NCI-H69 (cell line): ENCODE measurements around the gene SYT3.
"Not testable (repeated sequence)": the region's sequence is repeated elsewhere in the genome, so short reads cannot be mapped to it uniquely, and the experiment has no call there.

ENCODE experiments used
- DNase-seq: peaks from one replicate; lab custom pipeline; 2025; lab: John Stamatoyannopoulos, UW

SYT3 gene

GRCh38 chr19:50602935-50603334 lies 36.7 kb downstream of the SYT3 start:
- DNase-seq, result no peak

GRCh38 chr19:50602496-50602895 lies 37.2 kb downstream of the SYT3 start:
- no peak for DNase-seq

- DNase-seq, result no peak
Observed at GRCh38 chr19:50602089-50602422, 37.6 kb downstream of the SYT3 start.

- DNase-seq, result no peak
Observed at GRCh38 chr19:50601407-50602088, 38.1 kb downstream of the SYT3 start.

DNA sequence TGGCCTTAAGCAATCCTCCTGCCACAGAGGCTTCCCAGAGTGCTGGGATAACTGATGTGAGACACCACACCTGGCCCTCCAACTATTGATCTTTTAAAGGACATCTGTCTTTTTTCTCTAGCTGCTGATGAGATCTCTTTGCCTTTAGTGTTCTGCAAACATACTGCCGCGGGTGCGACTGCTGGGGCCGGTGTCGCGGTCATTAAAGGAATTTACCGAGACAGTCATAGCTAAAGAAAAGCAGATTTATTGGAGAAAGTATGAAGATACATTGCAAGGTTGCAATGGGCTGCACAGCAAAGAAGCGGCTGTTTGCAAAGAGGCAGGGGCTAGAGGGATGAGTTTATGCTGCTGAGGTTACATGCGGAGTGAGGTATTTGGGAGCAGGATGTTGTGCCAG lies 40.3 kb downstream of the SYT3 start:
- no peak for DNase-seq

- DNase-seq, result no peak
Observed at GRCh38 chr19:50590191-50590590, 49.5 kb downstream of the SYT3 start.

DNA sequence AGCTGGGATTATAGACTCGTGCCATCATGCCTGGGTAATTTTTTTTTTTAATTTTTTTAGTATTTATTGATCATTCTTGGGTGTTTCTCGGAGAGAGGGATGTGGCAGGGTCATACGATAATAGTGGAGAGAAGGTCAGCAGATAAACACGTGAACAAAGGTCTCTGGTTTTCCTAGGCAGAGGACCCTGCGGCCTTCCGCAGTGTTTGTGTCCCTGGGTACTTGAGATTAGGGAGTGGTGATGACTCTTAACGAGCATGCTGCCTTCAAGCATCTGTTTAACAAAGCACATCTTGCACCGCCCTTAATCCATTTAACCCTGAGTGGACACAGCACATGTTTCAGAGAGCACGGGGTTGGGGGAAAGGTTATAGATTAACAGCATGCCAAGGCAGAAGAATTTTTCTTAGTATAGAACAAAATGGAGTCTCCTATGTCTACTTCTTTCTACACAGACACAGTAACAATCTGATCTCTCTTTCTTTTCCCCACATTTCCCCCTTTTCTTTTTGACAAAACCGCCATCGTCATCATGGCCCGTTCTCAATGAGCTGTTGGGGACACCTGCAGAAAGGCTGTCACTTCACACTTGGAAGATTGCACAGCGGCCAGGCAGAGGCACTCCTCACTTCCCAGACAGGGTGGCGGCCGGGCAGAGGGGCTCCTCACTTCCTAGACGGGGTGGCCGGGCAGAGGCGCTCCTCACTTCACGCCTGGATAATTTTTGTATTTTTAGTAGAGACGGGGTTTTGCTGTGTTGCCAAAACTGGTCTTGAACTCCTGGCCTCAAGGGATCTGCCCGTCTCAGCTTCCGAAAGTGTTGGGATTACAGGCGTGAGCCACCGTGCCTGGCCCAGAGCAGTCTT lies 57.7 kb downstream of the SYT3 start:
- DNase-seq, result not testable (repeated sequence)

GRCh38 chr19:50580970-50581634 lies 58.6 kb downstream of the SYT3 start:
- DNase-seq, result no peak

DNA sequence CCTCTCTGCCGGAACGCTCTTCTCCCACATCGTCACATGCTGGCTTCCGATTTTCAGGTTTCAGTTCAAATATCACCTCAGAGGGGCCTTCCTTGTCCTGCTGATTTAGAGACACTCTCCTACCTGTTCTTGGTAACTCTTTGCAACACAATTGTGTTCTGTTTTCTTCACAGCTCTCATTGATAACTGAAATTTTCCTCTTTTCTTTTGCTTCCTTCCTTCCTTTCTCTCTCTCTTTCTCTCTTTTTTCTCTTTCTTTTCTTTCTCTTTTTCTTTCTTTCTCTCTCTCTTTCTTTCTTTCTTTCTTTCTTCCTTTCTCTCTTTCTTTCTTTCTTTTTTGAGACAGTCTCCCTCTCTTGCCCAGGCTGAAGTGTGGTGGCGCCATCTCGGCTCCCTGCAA lies 59.4 kb downstream of the SYT3 start:
- DNase-seq, result no peak

GRCh38 chr19:50576769-50577168 lies 62.9 kb downstream of the SYT3 start:
- DNase-seq, result not testable (repeated sequence)

- DNase-seq, result no peak
Observed at GRCh38 chr19:50573741-50574461, 65.8 kb downstream of the SYT3 start.
